ENCODE measurements around the gene SIAH1.
A peak's percentile ranks its signal among the peaks of the same experiment; 100 is the strongest.
"Not testable (repeated sequence)": the region's sequence is repeated elsewhere in the genome, so short reads cannot be mapped to it uniquely, and the experiment has no call there.

SIAH1 gene

DNA sequence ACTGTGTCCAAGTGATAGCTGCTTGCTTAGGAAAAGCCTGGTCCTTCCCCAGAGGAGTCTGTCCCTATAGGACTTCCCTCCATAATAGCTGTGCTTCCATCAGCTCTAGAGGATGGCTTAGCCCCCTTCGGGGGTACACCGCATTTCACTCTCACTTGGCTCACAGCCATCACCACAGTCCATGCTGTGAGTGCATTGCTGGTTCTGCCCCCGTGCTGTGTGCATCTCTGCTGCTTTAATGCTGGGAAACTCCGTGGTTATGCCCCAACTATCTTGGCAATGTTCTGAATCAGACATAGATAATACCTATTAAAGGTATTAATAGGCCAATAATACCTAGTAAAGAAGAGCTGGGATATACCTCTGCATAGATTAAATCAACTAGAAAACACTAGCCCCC lies 58.3 kb downstream of the SIAH1 start:
- DNase-seq, result no peak

DNA sequence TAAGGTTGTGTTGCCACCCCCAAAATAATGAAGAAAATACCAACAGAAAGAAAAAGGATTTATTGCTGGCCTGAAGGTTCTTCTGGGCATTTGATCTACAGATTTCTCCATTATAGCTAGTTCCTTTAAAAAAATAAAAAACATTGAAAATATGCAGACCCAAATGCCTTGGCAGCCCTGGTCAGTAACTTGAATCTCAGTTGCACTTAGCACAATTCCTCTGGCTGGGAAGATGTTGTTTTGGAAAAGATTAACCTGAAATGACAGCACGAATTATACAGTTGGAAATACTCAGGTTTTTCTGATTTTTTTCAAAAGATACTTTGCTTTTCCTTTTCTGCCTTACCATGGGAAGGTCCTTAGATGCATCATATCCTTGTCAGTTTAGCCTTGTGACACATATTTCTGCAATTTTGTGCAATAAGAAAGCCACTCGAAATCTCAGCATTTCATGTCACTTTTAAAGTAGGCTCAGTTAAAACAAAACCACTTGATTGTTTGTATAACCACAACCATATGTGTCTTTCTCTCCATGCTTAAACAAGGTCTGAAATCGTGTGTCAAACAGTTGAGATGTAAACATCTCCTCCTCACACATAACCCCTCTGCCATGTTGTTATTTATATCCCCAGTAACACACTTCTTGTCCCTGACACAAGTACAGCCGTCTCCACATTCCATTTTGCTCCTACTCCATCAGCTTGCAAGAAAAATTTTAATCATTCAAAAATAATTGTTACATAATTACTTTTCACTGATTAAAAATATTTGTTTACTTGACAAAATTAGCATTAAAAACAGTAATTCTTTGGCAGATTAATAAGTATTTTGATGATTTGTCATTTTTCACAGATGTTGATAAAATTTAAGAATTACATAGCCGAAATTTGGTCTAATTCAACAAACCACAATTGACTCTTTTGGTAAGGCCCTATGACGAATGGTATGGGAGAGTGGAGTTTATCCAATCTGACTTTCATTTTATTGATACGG lies 61.1 kb downstream of the SIAH1 start:
- DNase-seq, result no peak

DNA sequence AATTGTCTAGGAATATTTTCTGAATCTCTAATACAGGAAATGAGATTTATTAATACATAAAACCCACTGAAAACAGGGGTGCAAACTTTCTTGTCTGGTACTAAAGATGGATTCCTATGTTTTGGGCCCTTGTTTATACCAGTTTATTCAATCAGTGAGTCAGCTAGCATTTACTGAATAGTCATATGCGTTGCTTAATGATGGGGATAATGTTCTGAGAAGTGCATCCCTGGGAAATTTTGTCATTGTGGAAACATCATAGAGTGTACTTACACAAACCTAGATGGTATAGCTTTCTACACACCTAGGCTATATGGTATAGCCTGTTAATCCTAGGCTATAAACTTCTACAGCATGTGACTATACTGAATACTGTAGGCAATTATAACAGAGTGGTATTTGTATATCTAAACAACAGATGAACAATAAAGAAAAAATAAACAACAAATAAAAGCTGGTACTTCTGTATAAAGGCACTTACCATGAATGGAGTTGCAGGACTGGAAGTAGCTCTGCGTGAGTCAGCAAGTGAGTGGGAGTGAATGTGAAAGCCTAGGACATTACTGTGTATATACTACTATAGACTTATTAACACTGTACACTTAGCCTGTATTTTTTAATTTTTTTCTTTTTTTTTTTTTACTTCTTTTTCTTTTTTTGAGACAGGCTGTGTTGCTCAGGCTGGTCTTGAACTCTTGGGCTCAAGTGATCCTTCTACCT lies 63.7 kb downstream of the SIAH1 start:
- DNase-seq, result peak; percentile 26

DNA sequence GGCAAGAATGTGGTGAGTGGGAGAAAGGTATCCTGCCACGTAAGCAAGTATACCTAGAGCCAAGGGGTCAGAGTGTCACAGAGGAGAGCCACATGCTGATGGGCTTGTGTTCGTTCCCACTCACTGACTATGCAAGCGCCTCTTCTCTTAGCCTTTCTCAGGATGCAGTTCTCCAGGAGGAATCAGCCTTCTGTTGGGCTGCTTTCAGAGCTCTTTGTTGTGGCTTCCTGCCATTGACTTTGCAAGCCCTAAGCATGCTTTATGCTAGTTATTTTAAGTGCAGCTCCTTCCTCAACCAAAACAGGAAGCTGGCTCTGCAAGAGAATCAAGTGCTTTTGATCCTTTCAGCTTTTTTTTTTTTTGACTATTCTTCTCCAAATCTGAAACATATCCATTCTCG lies 66.6 kb downstream of the SIAH1 start:
- DNase-seq, result no peak

DNA sequence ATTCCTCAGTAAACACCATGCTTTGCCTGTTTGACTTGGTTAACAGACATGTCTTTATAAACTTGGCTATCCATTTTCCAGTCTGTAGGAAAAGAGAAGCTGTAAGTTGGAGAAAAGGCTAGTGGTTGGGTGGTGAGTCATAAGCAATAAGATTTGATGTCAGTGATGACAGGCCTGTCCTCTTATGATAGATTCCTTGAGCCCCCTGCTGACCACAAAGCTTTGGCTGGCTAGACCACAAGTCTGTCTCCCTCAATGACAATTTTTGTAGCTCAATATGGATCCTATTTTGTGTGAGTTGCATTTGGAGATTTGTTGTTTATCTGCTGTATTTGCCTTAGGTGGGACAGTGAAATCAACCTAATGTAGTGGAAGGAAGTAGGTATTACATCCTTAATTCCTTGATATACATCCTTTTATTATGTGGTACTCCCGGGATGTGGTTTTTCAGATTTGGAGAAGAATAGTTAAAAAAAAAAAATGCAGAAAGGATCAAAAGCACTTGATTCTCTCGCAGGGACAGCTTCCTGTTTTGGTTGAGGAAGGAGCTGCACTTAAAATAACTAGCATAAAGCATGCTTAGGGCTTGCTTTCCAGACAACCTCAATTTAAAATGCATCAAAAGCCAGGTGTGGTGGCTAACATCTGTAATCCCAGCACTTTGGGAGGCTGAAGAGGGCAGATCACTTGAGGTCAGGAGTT lies 67.4 kb downstream of the SIAH1 start:
- DNase-seq, result no peak

DNA sequence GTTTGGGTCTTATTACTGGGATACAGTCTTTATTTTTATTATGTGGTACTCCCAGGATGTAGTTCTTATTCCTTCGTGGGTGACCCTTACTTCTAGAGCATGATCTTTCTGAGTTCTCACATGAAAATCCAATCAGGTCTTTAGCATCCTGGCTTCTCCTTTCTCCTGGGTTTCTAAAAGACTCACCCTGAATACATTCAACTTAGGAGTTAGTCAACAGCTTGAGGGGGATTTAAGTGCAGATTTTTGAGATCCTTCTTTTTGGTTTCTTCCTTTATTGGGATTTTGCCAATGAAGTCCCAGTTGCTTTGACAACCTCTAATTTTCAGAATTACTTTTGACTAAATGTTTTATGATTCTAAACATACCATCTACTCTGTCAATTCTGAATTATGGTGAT lies 68.2 kb downstream of the SIAH1 start:
- DNase-seq, result no peak

DNA sequence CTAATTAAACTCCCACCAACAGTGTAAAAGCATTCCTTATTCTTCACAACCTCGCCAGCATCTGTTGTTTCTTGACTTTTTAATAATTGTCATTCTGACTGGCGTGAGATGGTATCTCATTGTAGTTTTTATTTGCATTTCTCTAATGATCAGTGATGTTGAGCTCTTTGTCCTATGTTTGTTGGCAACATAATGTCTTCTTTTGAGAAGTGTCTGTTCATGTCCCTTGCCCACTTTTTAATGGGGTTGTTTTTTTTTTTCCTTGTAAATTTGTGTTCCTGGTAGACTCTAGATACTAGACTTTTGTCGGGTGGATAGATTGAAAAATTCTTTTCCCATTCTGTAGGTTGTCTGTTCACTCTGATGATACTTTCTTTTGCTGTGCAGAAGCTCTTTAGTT lies 71.3 kb downstream of the SIAH1 start:
- not testable (repeated sequence) for DNase-seq

DNA sequence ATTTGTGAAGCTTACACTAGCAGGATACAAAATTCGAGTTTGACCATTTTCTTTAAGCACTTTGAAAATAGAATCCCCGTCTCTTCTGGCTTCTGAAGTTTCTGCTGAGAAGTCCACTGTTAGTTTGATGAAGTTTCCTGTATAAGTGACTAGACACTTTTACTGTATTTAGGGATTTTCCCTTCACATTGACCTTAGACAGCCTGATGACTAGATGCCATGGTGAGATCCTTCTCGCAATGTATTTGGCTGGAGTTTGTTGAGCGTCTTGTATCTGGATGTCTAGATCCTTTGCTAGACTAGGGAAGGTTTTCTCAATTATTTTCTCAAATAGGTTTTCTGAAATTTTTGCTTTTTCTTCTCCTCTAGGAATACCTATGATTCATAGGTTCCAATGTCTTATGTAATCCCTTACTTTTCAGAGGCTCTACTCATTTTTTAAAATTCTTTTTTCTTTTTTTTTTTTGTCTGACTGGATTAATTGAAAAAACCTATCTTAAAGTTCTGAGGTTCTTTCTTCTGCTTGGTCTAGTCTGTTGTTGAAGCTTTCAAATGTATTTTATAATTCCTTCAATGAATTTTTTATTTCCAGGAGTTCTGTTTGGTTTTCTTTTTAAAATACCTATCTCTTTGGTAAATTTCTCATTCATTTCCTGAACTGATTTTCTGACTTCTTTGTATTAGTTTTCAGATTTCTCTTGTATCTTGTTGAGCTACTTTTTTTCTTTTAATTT lies 74.1 kb downstream of the SIAH1 start:
- DNase-seq, result no peak
